HG03460 (cell line): ENCODE measurements around the gene SH2D3A.
"Not testable (repeated sequence)": the region's sequence is repeated elsewhere in the genome, so short reads cannot be mapped to it uniquely, and the experiment has no call there.

Experiments used
- ATAC-seq: cut with Tn5 transposase; IDR thresholded peaks from one replicate; pipeline ENCODE4 v1.9.1; 2021; ENCODE audit not compliant: unreplicated experiment

Gene SH2D3A

GRCh38 chr19:6767357-6768235 lies at the start of gene SH2D3A:
Gene SH2D3A, minus strand, starts transcription at chr19:6767435. Its CDS starts 3,687 bp downstream, at chr19:6763748.
- peak; percentile 59 for ATAC-seq

GRCh38 chr19:6813659-6814058 lies 46.4 kb upstream of the SH2D3A start:
- no peak for ATAC-seq

GRCh38 chr19:6812612-6813011 lies 45.4 kb upstream of the SH2D3A start:
- ATAC-seq: no peak

- no peak for ATAC-seq
These were observed 44.7 kb upstream of the SH2D3A start for GRCh38 chr19:6811906-6812305.

GRCh38 chr19:6811378-6811777 lies 44.1 kb upstream of the SH2D3A start:
- ATAC-seq: no peak

GRCh38 chr19:6809262-6809661 lies 42.0 kb upstream of the SH2D3A start:
- no peak for ATAC-seq

GRCh38 chr19:6808494-6808893 lies 41.3 kb upstream of the SH2D3A start:
- ATAC-seq: no peak

- ATAC-seq: no peak
These were observed 40.1 kb upstream of the SH2D3A start for GRCh38 chr19:6807291-6807690.

GRCh38 chr19:6806488-6806887 lies 39.3 kb upstream of the SH2D3A start:
- ATAC-seq: no peak

GRCh38 chr19:6803036-6803404 lies 35.8 kb upstream of the SH2D3A start:
- no peak for ATAC-seq

- ATAC-seq: peak; percentile 48
These were observed 35.3 kb upstream of the SH2D3A start for GRCh38 chr19:6802336-6803035.

GRCh38 chr19:6801485-6802086 lies 34.4 kb upstream of the SH2D3A start:
- peak; percentile 50 for ATAC-seq

GRCh38 chr19:6800991-6801484 lies 33.8 kb upstream of the SH2D3A start:
- ATAC-seq: no peak

GRCh38 chr19:6800160-6800790 lies 33.0 kb upstream of the SH2D3A start:
- not testable (repeated sequence) for ATAC-seq

GRCh38 chr19:6797646-6798045 lies 30.4 kb upstream of the SH2D3A start:
- no peak for ATAC-seq

GRCh38 chr19:6796278-6796677 lies 29.0 kb upstream of the SH2D3A start:
- no peak for ATAC-seq

GRCh38 chr19:6794686-6795431 lies 27.6 kb upstream of the SH2D3A start:
- no peak for ATAC-seq

GRCh38 chr19:6793973-6794372 lies 26.7 kb upstream of the SH2D3A start:
- no peak for ATAC-seq

- no peak for ATAC-seq
These were observed 26.2 kb upstream of the SH2D3A start for GRCh38 chr19:6793411-6793810.

- ATAC-seq: no peak
These were observed 24.0 kb upstream of the SH2D3A start for GRCh38 chr19:6791237-6791636.
